LHCN-M2 (cell line): ENCODE results near the gene TOR1AIP2. TPM values are rescaled to one million over a fixed set of nuclear protein-coding genes. Genes with fewer than 3 reads are reported as not detected.
A peak's percentile ranks its signal among the peaks of the same experiment; 100 is the strongest.

ENCODE experiments used
- DNase-seq: peaks from one replicate; pipeline ENCODE4 v3.0.0-alpha.2; 2012; ENCODE audit warnings: low read depth
- total RNA-seq: library from RNA; depleted of rRNA; stranded (reverse); fragments of >200 nt; gene quantifications from 2 replicates; pipeline ENCODE4 v1.2.3, GENCODE V29; 2014

TOR1AIP2 gene
- total RNA-seq, 1 experiment from 2014 or later, result 85.0 TPM

- no peak for DNase-seq
Measured at GRCh38 chr1:179825798-179826460, 51.7 kb downstream of the TOR1AIP2 start.

GRCh38 chr1:179825206-179825605 lies 52.4 kb downstream of the TOR1AIP2 start:
- DNase-seq, result no peak

- DNase-seq, result no peak
Measured at GRCh38 chr1:179824265-179824664, 53.3 kb downstream of the TOR1AIP2 start.

GRCh38 chr1:179823693-179824092 lies 53.9 kb downstream of the TOR1AIP2 start:
- DNase-seq, result no peak

- DNase-seq, result no peak
Measured at GRCh38 chr1:179822065-179822464, 55.5 kb downstream of the TOR1AIP2 start.

- no peak for DNase-seq
Measured at GRCh38 chr1:179821524-179821923, 56.1 kb downstream of the TOR1AIP2 start.

GRCh38 chr1:179820226-179820970 lies 57.2 kb downstream of the TOR1AIP2 start:
- DNase-seq, result no peak

GRCh38 chr1:179818743-179819173 lies 58.8 kb downstream of the TOR1AIP2 start:
- no peak for DNase-seq

GRCh38 chr1:179818260-179818659 lies 59.3 kb downstream of the TOR1AIP2 start:
- no peak for DNase-seq

- peak; percentile 82 for DNase-seq
Measured at GRCh38 chr1:179817789-179818188, 59.8 kb downstream of the TOR1AIP2 start.

- no peak for DNase-seq
Measured at GRCh38 chr1:179817056-179817455, 60.5 kb downstream of the TOR1AIP2 start.

GRCh38 chr1:179816196-179816960 lies 61.2 kb downstream of the TOR1AIP2 start:
- no peak for DNase-seq

GRCh38 chr1:179815641-179816040 lies 62.0 kb downstream of the TOR1AIP2 start:
- DNase-seq, result no peak

GRCh38 chr1:179814546-179814838 lies 63.1 kb downstream of the TOR1AIP2 start:
- no peak for DNase-seq

GRCh38 chr1:179813626-179814545 lies 63.7 kb downstream of the TOR1AIP2 start:
- DNase-seq, result no peak

- no peak for DNase-seq
Measured at GRCh38 chr1:179812501-179813292, 64.9 kb downstream of the TOR1AIP2 start.

- DNase-seq, result no peak
Measured at GRCh38 chr1:179810367-179810715, 67.3 kb downstream of the TOR1AIP2 start.

GRCh38 chr1:179809506-179810366 lies 67.9 kb downstream of the TOR1AIP2 start:
- peak; percentile 61 for DNase-seq

- DNase-seq, result no peak
Measured at GRCh38 chr1:179808503-179808902, 69.1 kb downstream of the TOR1AIP2 start.
